Measurements from ENCODE around the gene EIF4G3. TPM values are rescaled to one million over a fixed set of nuclear protein-coding genes. Genes with fewer than 3 reads are reported as not detected.
A peak's percentile ranks its signal among the peaks of the same experiment; 100 is the strongest.
"Not testable (repeated sequence)": the region's sequence is repeated elsewhere in the genome, so short reads cannot be mapped to it uniquely, and the experiment has no call there.

Gene EIF4G3
- total and polyA plus RNA-seq, 2 donors = 25.6 to 65.7 TPM

DNA sequence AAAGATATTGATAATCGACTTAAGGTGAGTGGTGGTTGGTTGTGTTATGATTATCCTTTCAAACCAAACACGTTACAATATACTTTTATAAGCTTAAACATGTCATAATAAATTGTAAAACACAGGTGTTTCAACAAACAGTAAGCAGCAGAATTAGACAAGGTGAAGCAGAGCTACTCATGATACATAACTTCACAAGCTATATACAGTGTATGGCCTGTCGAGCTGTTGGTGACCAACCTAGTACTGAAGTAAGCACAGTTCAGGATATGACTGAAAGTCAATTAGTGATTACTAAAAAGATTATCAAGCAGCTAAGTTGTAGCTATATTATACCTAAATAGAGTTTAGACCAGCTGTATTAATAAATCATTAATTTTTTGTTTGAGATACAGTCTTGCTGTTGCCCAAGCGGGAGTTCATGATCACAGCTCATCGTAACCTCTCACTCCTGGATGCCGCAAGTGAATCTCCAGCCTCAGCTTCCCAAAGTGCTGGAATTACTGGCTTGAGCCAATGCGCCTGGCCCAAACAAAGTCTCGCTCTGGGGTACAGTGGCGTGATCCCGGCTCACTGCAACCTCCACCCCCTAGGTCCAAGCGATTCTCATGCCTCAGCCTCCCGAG lies 148.1 kb downstream of the EIF4G3 start:
- H3K4me3 ChIP-seq (ENCODE audit: low read depth, low read length) = no peak overlapping the region
- 95% methylated on average over 12 of the region's 12 CpGs for WGBS
- DNase-seq (ENCODE audit: extremely low spot score) = no peak
- no peaks in the 10 kb centered on the region for H3K4me1 ChIP-seq (ENCODE audit: insufficient read depth)
- no peak overlapping the region for H3K27ac ChIP-seq (ENCODE audit: low read depth)
- H3K36me3 ChIP-seq (ENCODE audit: insufficient read depth) = no peaks in the 10 kb centered on the region

- Histone ChIP-seq H3K4me1 (ENCODE audit: insufficient read depth) (no peaks in the 10 kb centered on the region), H3K36me3 (ENCODE audit: insufficient read depth) (no peaks in the 10 kb centered on the region), H3K27ac (ENCODE audit: low read depth) (no peak overlapping the region), H3K4me3 (ENCODE audit: low read depth, low read length) (no peak overlapping the region)
- no peak for DNase-seq (ENCODE audit: extremely low spot score)
- 65% methylated on average over 1 of the region's 1 CpG for whole genome bisulfite sequencing
Observed at GRCh38 chr1:21027805-21028204, 148.9 kb downstream of the EIF4G3 start.

DNA sequence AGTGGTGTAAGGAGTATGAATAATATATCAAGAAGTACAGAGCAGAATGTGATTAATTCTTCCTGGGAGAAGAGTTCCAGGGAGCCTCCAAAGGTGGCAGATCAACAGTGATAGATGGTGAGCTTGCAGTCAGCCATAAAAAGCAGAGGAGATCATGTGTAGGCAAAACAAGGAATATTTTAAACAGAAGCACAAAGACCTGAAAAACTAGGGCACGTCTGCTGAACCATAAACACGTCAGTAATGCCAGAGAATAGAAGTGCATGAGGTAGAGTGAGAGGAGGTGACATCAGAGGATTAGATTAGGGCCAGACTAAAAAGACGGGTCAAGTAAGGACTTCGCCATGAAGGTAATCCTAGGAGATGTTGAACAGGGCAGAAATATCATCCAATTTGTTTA lies 151.8 kb downstream of the EIF4G3 start:
- no peaks in the 10 kb centered on the region for H3K36me3 ChIP-seq (ENCODE audit: insufficient read depth)
- H3K4me3 ChIP-seq (ENCODE audit: low read depth, low read length) = no peak overlapping the region
- H3K27ac ChIP-seq (ENCODE audit: low read depth) = no peak overlapping the region
- H3K4me1 ChIP-seq (ENCODE audit: insufficient read depth) = peaks cover 1% of the 10 kb centered on the region
- DNase-seq (ENCODE audit: extremely low spot score) = no peak
- WGBS = 72% methylated on average over 4 of the region's 4 CpGs

DNA sequence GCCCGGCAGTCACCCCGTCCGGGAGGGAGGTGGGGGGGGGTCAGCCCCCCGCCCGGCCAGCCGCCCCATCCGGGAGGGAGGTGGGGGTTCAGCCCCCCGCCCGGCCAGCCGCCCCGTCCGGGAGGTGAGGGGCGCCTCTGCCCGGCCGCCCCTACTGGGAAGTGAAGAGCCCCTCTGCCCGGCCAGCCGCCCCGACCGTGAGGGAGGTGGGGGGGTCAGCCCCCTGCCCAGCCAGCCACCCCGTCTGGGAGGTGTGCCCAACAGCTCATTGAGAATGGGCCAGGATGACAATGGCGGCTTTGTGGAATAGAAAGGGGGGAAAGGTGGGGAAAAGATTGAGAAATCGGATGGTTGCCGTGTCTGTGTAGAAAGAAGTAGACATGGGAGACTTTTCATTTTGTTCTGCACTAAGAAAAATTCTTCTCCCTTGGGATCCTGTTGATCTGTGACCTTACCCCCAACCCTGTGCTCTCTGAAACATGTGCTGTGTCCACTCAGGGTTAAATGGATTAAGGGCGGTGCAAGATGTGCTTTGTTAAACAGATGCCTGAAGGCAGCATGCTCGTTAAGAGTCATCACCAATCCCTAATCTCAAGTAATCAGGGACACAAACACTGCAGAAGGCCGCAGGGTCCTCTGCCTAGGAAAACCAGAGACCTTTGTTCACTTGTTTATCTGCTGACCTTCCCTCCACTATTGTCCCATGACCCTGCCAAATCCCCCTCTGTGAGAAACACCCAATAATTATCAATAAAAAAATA lies 152.4 kb downstream of the EIF4G3 start:
- WGBS = 94% methylated on average over 24 of the region's 26 CpGs

DNA sequence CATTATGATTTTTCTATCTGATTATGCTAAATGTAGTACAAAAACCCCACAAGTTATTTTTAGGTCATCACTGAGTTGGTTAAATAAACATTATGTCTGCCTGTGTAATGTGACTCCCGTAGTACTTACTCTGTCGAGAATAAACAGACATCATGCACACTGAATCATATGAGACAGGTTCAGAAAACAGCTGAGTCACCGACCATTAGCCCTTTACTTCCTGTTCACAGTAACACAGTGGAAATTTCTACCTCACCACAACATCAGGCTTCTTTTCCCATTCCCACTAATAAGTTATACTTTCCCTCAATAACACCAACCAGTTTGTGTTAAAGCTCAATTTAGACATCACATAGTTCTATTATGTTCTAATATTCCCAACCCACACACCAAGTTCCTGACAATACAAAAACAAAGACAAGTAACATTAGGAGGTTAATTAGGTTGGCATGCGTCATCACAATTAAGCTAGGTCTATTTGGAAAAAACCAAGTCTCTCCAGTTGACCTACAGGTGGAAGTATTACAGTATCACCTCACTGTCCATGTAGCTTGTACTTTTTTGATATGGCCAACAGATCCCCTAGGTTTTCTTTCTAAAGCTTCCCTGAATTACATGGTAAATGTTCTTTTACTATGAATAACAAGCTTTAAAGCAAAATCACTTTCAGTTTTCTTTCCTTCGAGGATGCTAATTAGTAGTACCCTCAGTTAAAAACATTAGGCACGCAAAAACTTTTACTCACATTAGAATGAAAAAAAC lies 154.2 kb downstream of the EIF4G3 start:
- 33% methylated on average over 6 of the region's 6 CpGs for WGBS
- Histone ChIP-seq H3K4me3 (ENCODE audit: low read depth, low read length) (no peak overlapping the region), H3K27ac (ENCODE audit: low read depth) (peak overlapping the region; percentile 80), H3K36me3 (ENCODE audit: insufficient read depth) (no peaks in the 10 kb centered on the region), H3K4me1 (ENCODE audit: insufficient read depth) (peaks cover 1% of the 10 kb centered on the region)
- peak; percentile 82 for DNase-seq (ENCODE audit: extremely low spot score)

More for the DNA sequence above, 152.4 kb downstream of the EIF4G3 start:
- H3K36me3 ChIP-seq (ENCODE audit: insufficient read depth); H3K4me3 ChIP-seq (ENCODE audit: low read depth, low read length); H3K4me1 ChIP-seq (ENCODE audit: insufficient read depth); H3K27ac ChIP-seq (ENCODE audit: low read depth); DNase-seq (ENCODE audit: extremely low spot score): not testable (repeated sequence)

DNA sequence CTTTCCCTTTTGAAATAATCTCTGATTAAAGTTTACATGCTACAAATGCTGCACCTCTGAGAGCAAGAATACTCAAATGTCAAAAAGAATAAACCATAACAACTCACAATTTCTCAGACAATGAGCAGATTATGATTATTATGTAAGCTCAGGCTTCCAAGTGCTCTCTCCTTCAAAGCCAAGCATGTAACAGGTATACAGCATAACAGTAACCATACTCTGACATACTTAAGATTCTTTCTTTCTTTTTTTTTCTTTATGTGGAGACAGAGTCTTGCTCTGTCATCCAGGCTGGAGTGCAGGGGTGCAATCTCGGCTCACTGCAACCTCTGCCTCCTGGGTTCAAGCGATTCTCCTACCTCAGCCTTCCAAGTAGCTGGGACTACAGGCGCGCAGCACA lies 155.4 kb downstream of the EIF4G3 start:
- H3K4me1 ChIP-seq (ENCODE audit: insufficient read depth) = peaks cover 1% of the 10 kb centered on the region
- H3K36me3 ChIP-seq (ENCODE audit: insufficient read depth) = no peaks in the 10 kb centered on the region
- WGBS = 93% methylated on average over 4 of the region's 4 CpGs
- H3K4me3 ChIP-seq (ENCODE audit: low read depth, low read length) = no peak overlapping the region
- DNase-seq (ENCODE audit: extremely low spot score) = no peak
- H3K27ac ChIP-seq (ENCODE audit: low read depth) = no peak overlapping the region

DNA sequence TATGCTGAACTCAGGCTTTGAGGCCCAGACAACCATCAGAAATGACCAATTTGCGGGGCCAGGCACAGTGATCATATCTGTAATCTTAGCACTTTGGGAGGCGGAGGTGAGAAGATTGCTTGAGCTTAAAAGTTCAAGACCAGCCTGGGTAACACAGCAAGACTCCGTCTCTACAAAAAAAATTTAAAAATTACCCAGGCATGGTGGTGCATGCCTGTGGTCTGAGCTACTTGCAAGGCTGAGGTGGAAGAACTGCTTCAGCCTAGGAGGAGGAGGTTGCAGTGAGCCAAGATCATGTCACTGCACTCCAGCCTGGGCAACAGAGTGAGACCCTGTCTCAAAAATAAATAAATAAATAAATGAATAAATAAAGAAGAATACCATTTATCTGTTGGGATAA lies 156.5 kb downstream of the EIF4G3 start:
- Histone ChIP-seq H3K4me1 (ENCODE audit: insufficient read depth) (peaks cover 1% of the 10 kb centered on the region), H3K36me3 (ENCODE audit: insufficient read depth) (no peaks in the 10 kb centered on the region), H3K27ac (ENCODE audit: low read depth) (no peak overlapping the region), H3K4me3 (ENCODE audit: low read depth, low read length) (no peak overlapping the region)
- no peak for DNase-seq (ENCODE audit: extremely low spot score)
- WGBS = 97% methylated on average over 3 of the region's 3 CpGs

GRCh38 chr1:21018673-21019072 lies 158.0 kb downstream of the EIF4G3 start:
- no peaks in the 10 kb centered on the region for H3K36me3 ChIP-seq (ENCODE audit: insufficient read depth)
- H3K4me3 ChIP-seq (ENCODE audit: low read depth, low read length) = no peak overlapping the region
- DNase-seq (ENCODE audit: extremely low spot score) = no peak
- no peak overlapping the region for H3K27ac ChIP-seq (ENCODE audit: low read depth)
- peaks cover 1% of the 10 kb centered on the region for H3K4me1 ChIP-seq (ENCODE audit: insufficient read depth)

DNA sequence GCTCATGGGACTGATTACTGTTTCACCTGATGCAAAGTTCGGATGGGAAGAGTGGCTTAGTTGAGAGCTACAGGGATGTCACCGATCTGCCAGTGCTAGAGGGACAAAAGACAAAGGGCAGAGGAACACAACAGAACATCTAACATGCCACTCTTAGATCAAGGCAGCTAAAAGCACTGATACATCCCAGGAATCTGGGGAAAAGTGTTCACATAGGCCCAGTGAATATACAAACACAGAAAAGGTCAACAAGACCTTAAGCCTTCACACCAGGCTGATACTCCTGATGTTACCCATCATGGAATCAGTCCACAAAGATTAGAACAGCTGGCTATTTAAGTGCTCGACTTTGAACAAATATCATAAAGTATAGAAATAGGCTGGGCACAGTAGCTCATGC lies 163.2 kb downstream of the EIF4G3 start:
- Histone ChIP-seq H3K36me3 (ENCODE audit: insufficient read depth) (no peaks in the 10 kb centered on the region), H3K4me3 (ENCODE audit: low read depth, low read length) (no peak overlapping the region), H3K4me1 (ENCODE audit: insufficient read depth) (no peaks in the 10 kb centered on the region), H3K27ac (ENCODE audit: low read depth) (no peak overlapping the region)
- WGBS = 74% methylated on average over 3 of the region's 3 CpGs
- no peak for DNase-seq (ENCODE audit: extremely low spot score)

DNA sequence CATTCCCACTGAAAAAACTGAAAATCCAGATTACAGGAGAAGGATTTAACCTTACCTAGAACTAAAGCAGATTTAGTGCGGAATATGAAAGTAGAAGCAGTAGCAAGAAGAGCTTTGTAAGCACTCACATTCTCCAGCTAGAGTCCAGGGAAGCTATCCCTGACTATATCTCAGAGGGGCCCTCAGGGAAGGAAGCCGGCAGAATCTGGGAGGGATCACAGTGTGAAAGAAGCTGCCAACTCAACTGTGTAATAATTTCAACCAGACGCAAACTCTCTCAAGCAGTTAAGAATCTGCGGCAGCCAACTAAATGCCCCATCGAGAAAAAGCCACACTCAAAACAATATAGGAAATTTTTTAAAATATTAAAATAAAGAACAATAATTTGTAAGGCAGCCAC lies 163.8 kb downstream of the EIF4G3 start:
- WGBS = 39% methylated on average over 5 of the region's 5 CpGs
- no peak for DNase-seq (ENCODE audit: extremely low spot score)
- H3K4me1 ChIP-seq (ENCODE audit: insufficient read depth) = no peaks in the 10 kb centered on the region
- no peaks in the 10 kb centered on the region for H3K36me3 ChIP-seq (ENCODE audit: insufficient read depth)
- H3K27ac ChIP-seq (ENCODE audit: low read depth) = no peak overlapping the region
- no peak overlapping the region for H3K4me3 ChIP-seq (ENCODE audit: low read depth, low read length)

- no peak for DNase-seq (ENCODE audit: extremely low spot score)
- no peak overlapping the region for H3K4me3 ChIP-seq (ENCODE audit: low read depth, low read length)
- no peaks in the 10 kb centered on the region for H3K4me1 ChIP-seq (ENCODE audit: insufficient read depth)
- H3K36me3 ChIP-seq (ENCODE audit: insufficient read depth) = no peaks in the 10 kb centered on the region
- 94% methylated on average over 1 of the region's 1 CpG for WGBS
- H3K27ac ChIP-seq (ENCODE audit: low read depth) = no peak overlapping the region
Observed at GRCh38 chr1:21007876-21008275, 168.8 kb downstream of the EIF4G3 start.

- Histone ChIP-seq H3K36me3 (ENCODE audit: insufficient read depth) (no peaks in the 10 kb centered on the region), H3K4me3 (ENCODE audit: low read depth, low read length) (no peak overlapping the region), H3K27ac (ENCODE audit: low read depth) (no peak overlapping the region), H3K4me1 (ENCODE audit: insufficient read depth) (no peaks in the 10 kb centered on the region)
- 85% methylated on average over 4 of the region's 4 CpGs for WGBS
- DNase-seq (ENCODE audit: extremely low spot score) = no peak
Observed at GRCh38 chr1:21005466-21006239, 171.0 kb downstream of the EIF4G3 start.

- DNase-seq (ENCODE audit: extremely low spot score) = no peak
- Histone ChIP-seq H3K4me1 (ENCODE audit: insufficient read depth) (no peaks in the 10 kb centered on the region), H3K4me3 (ENCODE audit: low read depth, low read length) (no peak overlapping the region), H3K27ac (ENCODE audit: low read depth) (no peak overlapping the region), H3K36me3 (ENCODE audit: insufficient read depth) (no peaks in the 10 kb centered on the region)
- WGBS = 97% methylated on average over 3 of the region's 3 CpGs
Observed at GRCh38 chr1:21003281-21004045, 173.2 kb downstream of the EIF4G3 start.

Measured in urinary bladder (tissue), 4 donors.